ACC112 (cell line): ENCODE measurements around the gene DECR2.
"Not testable (repeated sequence)": the region's sequence is repeated elsewhere in the genome, so short reads cannot be mapped to it uniquely, and the experiment has no call there.

ENCODE experiments used
- H2AFZ ChIP-seq: fragments of 200-600 bp; sonication (generic); one replicate; pipeline ENCODE4 v1.6.0; 2017; ENCODE audit warnings: antibody characterized with exemption, low read length; ENCODE audit not compliant: unreplicated experiment
- H3K27ac ChIP-seq: fragments of 200-600 bp; sonication (generic); 2 replicates; pipeline ENCODE4 v1.5.1; 2014; ENCODE audit warnings: low read depth, mild to moderate bottlenecking, antibody characterized with exemption, low read length, moderate library complexity
- H3K27me3 ChIP-seq: fragments of 200-600 bp; sonication (generic); 2 replicates; pipeline ENCODE4 v1.6.1; 2014; ENCODE audit warnings: mild to moderate bottlenecking, antibody characterized with exemption, low read length, moderate library complexity, mixed read lengths; ENCODE audit not compliant: insufficient read depth
- H3K36me3 ChIP-seq: fragments of 200-600 bp; sonication (generic); 2 replicates; pipeline ENCODE4 v1.6.1; 2016; ENCODE audit warnings: mild to moderate bottlenecking, antibody characterized with exemption, low read length, moderate library complexity, mixed read lengths; ENCODE audit not compliant: insufficient read depth
- H3K4me1 ChIP-seq: fragments of 200-600 bp; sonication (generic); one replicate; pipeline ENCODE4 v1.6.1; 2016; ENCODE audit warnings: low read length, mixed read lengths; ENCODE audit not compliant: insufficient read depth, unreplicated experiment, control insufficient read depth
- H3K4me3 ChIP-seq: fragments of 200-600 bp; sonication (generic); 2 replicates; pipeline ENCODE4 v1.5.1; 2014; ENCODE audit warnings: mild to moderate bottlenecking, low read depth, low read length
- H3K79me2 ChIP-seq: fragments of 200-600 bp; sonication (generic); one replicate; pipeline ENCODE4 v1.6.0; 2016; ENCODE audit warnings: low read length; ENCODE audit not compliant: control insufficient read depth, unreplicated experiment, insufficient read depth

The DECR2 gene

DNA sequence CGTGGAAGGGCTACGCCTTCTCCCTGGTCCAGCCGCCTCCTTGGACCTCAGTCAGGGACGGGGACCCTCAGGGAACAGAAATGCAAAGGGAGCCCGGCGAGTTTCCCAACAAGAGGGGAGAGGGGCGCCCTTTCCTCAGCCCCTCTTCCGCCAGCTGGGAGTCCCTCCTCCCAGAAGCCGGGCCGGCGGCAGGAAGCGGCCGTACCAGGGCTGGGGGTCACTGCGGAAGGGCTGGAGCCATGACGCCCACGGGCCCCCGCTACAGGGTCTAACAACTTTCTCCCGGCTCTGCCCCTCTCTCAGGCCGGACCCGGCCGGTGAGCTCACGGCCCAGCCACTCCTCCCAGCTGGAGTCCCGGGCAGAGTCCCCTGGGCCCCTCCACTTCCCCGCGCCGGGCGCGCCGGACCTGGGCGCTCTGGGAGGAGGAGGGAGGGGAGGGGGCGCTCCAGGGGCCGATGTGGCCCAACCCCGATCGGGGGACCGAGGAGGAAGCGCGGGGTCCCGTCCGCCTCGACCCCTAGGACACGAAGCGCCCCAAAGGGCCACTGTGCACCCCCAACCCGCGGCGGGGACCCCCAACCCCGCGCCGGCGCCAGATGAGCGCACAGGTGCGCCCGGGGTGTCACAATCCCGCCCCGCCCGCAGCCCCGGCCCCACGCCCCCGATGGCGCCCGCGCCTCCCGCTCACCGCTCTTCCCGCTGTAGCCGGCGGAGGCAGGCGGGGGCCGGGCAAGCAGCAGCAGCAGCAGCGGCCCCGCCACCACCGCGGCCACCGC lies 20.5 kb upstream of the DECR2 start:
- Histone ChIP-seq H2AFZ (peak overlapping the region; percentile 36), H3K4me1 (no peaks in the 10 kb centered on the region), H3K27me3 (no peaks in the 10 kb centered on the region), H3K27ac (no peak overlapping the region), H3K4me3 (peak overlapping the region; percentile 92), H3K36me3 (no peaks in the 10 kb centered on the region), H3K79me2 (peaks cover 16% of the 10 kb centered on the region)

DNA sequence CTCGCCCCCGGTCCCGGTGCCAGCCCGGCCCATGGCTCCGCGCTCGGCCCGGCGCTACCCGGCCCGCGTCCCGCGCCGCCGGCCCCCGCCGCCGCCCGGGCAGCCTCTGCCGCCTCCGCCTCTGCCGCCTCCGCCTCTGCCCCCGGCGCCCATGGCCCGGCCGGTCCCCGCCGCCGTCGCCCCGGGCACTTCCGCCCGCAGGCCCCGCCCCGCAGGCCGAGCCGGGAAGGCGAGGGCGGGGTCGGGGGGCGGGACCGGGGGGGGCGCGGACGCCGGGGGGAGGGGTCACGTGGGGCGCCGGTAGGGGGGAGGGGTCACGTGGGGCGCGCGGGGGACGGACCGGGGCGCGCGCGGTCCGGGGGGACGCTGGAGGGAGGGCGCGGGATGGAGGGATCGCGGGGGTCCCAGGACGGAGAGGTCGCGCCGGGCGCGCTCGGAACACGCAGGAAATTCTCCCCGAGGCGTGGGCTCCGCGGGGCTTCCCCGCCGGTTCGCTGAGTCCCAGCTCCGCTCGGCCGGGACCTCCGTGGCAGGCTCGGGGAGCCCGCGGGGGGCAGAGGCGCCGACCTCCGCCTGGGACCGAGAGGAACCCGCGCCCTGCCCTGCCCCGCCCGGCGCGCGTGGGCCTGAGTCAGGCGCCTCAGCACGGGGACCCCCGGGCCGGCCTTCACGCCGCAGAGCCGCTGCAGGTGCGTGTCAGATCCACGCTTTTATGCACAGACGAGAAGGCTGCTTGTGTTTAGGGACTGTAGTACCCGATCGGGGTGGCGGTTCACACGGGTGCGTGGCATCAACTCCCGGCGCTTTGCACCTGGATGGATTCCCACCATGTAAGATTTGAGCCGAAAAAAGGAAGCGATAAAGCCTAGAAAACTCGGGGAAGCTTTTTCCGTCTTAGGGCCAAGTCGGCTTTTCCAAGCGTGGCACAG lies 19.6 kb upstream of the DECR2 start, which contains the start of gene PGAP6:
TSS of gene PGAP6 (minus strand) at position 190 of the 929 bp plus-strand sequence. CDS start at position 33, 157 bp downstream.
- Histone ChIP-seq H2AFZ (peak within 1 kb of the TSS; percentile 75), H3K4me1 (no peaks in the 10 kb centered on the region), H3K79me2 (peaks cover 16% of the 10 kb centered on the region), H3K4me3 (peak within 1 kb of the TSS; percentile 92), H3K27ac (no peak within 1 kb of the TSS), H3K27me3 (no peaks in the 10 kb centered on the region), H3K36me3 (no peaks in the 10 kb centered on the region)

DNA sequence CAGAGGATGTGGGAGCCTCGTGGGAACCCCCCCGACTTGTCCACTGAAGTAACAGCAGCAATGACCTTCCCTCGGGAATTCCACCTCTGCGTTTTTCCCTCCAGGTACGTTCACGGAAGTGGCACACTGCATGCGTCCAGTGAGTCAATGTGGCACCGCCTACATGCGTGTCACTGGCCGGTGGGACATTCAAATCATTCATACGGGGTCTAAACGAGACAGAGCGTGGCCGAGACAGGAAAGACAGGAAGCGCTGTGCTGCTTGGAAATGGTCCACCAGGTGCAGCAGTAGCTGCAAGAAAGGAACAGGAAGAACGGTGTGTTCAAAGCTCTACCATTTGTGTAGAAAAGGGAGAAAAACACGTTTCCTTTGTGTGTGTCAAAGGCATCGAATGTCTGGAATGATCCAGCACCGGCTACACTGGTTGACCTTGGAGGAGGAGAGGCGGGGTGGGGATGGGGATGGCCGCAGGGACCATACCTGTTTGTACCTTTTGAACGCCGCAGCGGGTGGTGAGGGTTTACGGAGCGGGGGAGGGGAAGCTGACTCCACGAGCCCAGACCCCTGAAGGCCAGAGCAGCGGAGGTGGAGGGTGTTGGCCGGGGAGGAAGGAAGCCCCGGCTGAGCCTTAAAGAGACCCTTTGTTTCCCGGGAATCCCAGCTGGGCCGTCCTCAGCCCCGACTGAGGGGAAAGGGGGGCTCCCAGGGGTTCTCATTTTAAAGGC lies 18.2 kb upstream of the DECR2 start:
- H3K79me2 ChIP-seq, result peaks cover 16% of the 10 kb centered on the region
- no peaks in the 10 kb centered on the region for H3K4me1 ChIP-seq
- no peak overlapping the region; the same call in 1 of the 2 replicates for H3K4me3 ChIP-seq
- no peak overlapping the region for H3K27ac ChIP-seq
- H3K27me3 ChIP-seq, result no peaks in the 10 kb centered on the region
- H2AFZ ChIP-seq, result no peak overlapping the region
- H3K36me3 ChIP-seq, result no peaks in the 10 kb centered on the region

DNA sequence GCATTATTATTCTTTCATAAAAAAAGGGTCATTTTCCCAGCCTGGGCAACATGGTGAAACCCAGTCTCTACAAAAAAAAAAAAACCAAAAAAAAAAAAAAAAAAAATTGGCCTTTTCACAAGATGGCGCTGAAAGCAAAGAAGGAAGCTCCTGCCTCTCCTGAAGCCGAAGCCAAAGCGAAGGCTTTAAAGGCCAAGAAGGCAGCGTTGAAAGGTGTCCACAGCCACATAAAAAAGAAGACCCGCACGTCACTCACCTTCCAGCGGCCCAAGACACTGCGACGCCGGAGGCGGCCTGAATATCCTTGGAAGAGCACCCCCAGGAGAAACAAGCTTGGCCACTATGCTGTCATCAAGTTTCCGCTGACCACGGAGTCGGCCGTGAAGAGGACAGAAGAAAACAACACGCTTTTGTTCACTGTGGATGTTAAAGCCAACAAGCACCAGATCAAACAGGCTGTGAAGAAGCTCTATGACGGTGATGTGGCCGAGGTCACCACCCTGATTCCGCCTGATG lies 15.0 kb upstream of the DECR2 start:
- H2AFZ ChIP-seq, result no peak overlapping the region
- no peaks in the 10 kb centered on the region for H3K36me3 ChIP-seq
- no peaks in the 10 kb centered on the region for H3K4me1 ChIP-seq
- H3K79me2 ChIP-seq, result no peaks in the 10 kb centered on the region
- H3K27me3 ChIP-seq, result no peaks in the 10 kb centered on the region
- no peak overlapping the region for H3K4me3 ChIP-seq
- no peak overlapping the region for H3K27ac ChIP-seq

DNA sequence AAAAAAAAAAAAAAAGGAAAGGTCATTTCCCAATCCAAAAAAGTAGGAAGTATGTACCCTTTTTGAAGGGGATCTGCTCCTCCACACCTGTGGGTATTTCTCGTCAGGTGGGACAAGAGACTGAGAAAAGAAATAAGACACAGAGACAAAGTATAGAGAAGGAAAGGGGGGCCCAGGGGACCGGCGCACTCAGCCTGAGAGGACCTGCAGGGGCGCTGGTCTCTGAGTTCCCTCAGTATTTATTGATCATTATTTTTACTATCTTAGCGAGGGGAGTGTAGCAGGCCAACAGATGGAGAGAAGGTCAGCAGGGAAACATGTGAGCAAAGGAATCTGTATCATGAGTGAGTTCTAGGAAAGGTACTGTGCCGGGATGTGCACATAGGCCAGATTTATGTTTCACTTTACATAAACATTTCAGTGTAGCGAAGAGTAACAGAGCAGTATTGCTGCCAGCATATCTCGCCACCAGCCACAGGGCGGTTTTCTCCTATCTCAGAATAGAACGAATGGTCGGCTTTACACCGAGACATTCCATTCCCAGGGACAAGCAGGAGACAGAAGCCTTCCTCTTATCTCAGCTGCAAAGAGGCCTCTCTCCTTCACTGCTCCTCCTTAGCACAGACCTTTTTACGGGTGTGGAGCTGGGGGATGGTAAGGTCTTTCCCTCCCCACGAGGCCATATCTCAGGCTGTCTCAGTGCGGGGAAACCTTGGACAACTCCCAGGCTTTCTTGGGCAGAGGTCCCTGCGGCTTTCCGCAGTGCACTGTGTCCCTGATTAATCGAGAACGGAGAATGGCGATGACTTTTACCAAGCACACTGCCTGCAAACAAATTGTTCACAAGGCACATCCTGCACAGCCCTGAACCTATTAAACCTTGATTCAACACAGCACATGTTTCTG lies 13.7 kb upstream of the DECR2 start:
- H3K79me2 ChIP-seq, H3K27me3 ChIP-seq, H3K4me3 ChIP-seq, H3K27ac ChIP-seq, H3K36me3 ChIP-seq, H3K4me1 ChIP-seq: not testable (repeated sequence)
- peak overlapping the region; percentile 12 for H2AFZ ChIP-seq

DNA sequence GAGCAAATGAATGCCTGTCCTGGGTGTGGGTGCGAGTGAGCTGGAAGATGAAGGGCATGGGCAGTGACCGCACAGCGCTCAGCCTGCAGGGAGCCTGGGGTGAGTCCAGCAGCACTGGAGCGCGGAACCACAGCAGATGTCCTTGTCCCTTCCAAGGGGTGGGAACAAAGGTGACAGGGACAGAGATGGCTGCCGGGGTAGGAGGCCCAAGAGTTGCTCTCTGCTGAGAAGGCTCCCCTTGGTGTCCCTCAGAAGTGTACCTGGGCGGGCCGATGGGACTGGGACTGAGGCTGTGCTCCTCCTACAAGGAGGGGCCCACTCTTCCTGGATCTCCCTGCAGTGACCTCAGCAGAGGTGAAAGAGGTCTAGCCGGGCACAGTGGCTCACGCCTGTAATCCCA lies 12.3 kb upstream of the DECR2 start:
- H3K27ac ChIP-seq, result no peak overlapping the region

DNA sequence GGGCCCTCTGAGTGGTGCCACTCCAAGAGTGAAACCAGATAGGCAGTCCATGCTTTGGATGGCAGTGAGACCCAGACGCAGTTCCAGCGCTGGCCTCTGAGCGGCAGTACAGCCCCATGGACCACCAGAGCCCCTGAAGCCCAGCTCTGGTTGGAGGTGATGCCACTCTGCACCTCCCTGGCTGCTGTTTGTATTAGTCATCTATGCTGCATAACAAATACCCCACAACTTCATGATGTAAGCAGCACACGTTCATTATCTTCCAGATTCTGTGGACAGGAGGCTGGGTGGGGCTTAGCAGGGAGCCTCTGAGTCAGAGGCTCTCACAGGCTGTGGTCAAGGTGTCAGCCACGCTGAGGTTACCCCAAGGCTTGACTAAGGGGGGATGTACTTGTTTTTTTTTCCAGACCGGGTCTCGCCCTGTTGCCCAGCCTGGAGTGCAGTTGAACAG lies 9.8 kb upstream of the DECR2 start:
- Histone ChIP-seq H3K4me1 (no peaks in the 10 kb centered on the region), H3K79me2 (no peaks in the 10 kb centered on the region), H3K27ac (no peak overlapping the region), H3K36me3 (no peaks in the 10 kb centered on the region), H3K27me3 (no peaks in the 10 kb centered on the region), H2AFZ (no peak overlapping the region), H3K4me3 (no peak overlapping the region)

More for the DNA sequence above, 12.3 kb upstream of the DECR2 start:
- H3K4me1 ChIP-seq, result no peaks in the 10 kb centered on the region
- no peak overlapping the region for H2AFZ ChIP-seq
- H3K36me3 ChIP-seq, result no peaks in the 10 kb centered on the region
- H3K27me3 ChIP-seq, result no peaks in the 10 kb centered on the region
- no peaks in the 10 kb centered on the region for H3K79me2 ChIP-seq
- H3K4me3 ChIP-seq, result no peak overlapping the region

DNA sequence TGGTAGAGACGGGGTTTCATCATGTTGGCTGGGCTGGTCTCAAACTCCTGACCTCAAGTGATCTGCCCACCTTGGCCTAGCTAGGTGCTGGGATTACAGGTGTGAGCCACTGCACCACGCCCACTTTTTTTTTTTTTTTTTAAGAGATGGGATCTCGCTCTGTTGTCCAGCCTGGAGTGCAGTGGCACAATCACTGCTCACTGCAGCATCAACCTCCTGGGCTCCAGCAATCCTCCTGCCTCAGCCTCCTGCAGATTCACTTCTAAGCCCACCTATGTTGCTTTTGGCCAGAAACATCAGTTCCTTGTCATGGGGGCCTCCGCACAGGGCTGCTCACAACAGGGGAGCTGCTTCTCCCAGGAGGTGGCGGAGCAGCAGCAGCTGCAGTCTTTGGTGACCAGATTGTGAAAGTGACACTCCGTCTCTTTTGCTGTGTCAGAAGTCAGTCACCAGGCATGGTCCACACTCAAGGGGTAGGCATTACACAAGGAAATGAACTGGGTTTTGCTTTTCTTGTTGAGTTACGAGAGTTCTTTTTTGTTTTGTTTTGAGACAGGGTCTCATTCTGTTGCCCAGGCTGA lies 9.1 kb upstream of the DECR2 start:
- H3K27ac ChIP-seq, result no peak overlapping the region
- no peaks in the 10 kb centered on the region for H3K4me1 ChIP-seq
- H3K36me3 ChIP-seq, result no peaks in the 10 kb centered on the region
- no peaks in the 10 kb centered on the region for H3K79me2 ChIP-seq
- H2AFZ ChIP-seq, result no peak overlapping the region
- no peaks in the 10 kb centered on the region for H3K27me3 ChIP-seq
- no peak overlapping the region for H3K4me3 ChIP-seq

DNA sequence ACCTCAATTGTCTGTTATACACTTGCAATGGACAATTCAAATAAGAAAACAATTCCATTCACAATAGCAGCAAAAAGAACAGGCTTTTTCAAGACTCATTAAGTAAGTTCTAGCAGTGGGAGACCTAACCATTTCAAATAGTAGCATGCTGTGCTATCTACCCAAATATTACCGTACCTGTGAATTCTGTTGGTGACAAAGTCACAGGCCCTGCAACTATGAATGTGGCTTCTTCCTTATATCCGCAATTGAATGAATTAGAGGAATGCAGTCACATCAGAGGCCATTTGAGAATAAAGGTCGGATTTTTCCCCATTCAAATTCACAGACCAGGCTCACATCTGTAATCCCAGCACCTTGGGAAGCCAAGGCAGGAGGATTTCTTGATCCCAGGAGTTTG lies 5.5 kb upstream of the DECR2 start:
- peak overlapping the region; percentile 87 for H3K4me3 ChIP-seq
- H3K36me3 ChIP-seq, result no peaks in the 10 kb centered on the region
- peaks cover 12% of the 10 kb centered on the region for H3K4me1 ChIP-seq
- peak overlapping the region; percentile 90 for H2AFZ ChIP-seq
- no peaks in the 10 kb centered on the region for H3K27me3 ChIP-seq
- H3K79me2 ChIP-seq, result peaks cover 9% of the 10 kb centered on the region
- no peak overlapping the region for H3K27ac ChIP-seq
